ENCODE data around the gene ASGR2.

DNA sequence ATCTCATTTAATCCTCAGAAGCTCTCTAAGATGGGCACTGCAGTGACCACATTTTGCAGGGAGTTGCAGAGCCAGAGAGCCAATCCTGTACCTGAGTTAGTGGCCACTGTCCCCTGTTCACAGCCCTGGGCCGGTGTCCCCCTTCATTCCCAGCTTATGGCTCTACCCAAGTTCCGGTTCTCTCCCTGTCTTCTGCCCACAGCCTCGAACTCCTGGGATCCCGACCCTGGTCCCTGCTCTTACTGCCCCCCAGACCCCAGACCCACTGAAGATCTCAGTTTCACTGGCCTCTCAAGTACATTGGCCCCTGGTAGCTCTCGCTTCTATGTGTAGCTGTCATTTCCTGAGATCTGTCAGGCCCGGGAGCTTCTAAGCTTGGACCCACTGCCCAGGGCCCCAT lies 12.2 kb downstream of the ASGR2 start:
- TF ChIP-seq CTCF (conservative IDR thresholded peaks at IDR 0.05; ENCODE audit: low read length), result no peak
- TF ChIP-seq EZH2phosphoT487 (IDR thresholded peaks at IDR 0.05; ENCODE audit: borderline replicate concordance, low read depth, low read length), result no peak
